OCI-LY7 (cell line): ENCODE results near the gene NUP50.

Experiments
- CTCF ChIP-seq: fragments of 200-600 bp; sonication (generic); conservative IDR thresholded peaks from 2 replicates; pipeline ENCODE4 v1.5.1; 2014; ENCODE audit warnings: mild to moderate bottlenecking, antibody characterized with exemption, low read length, moderate library complexity, mixed read lengths
- EZH2phosphoT487 ChIP-seq: fragments of 200-600 bp; sonication (generic); IDR thresholded peaks from 2 replicates; pipeline ENCODE4 v1.6.1; 2018; ENCODE audit warnings: low read depth, borderline replicate concordance, mild to moderate bottlenecking, mixed run types, antibody characterized with exemption, low read length, moderate library complexity, mixed read lengths

DNA sequence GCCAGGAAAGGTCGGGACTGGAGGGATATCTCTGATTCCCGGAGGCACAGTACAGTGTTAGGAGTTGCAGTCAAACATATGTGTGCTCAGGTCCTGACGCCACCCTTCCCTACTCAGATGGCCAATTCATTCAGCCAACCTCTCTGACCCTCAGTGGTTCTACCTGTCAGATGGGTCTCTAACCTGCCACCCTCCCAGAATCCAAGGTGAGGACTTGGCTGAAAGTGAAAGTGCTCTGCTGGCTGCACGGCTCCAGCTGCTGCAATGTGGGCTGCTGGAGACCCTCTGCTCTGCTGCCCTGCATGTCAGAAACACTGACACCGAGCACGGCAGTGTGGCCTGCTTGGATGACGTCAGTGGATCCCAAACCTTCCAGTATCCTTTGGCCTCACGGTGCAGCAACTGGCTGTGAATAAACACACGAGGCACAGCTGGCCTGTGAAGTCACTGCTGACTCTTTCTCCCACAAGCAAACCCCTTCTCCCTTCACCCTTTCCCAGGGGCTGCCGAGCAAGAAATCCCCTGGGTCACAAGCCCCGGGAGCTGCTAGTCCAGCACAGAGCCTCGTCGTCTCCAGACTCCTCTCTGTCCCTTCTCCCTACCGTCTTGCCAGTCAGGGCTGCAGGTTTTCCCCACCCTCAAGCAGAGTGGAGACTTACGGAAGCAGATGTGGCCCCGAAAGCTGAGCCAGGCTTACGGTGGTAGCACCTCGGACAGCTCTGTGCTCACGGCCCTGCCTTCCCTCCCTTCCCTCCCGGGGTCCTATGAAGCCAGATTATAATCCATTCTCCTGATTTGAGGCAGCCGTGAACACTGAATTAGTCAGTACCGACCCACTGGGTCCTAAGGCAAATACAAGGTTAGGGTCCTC lies 52.6 kb downstream of the NUP50 start:
- no peak for TF ChIP-seq CTCF
- TF ChIP-seq EZH2phosphoT487, result no peak
